PC-9 (cell line): Measurements from ENCODE around the gene HDAC8.

Source experiments
- CTCF ChIP-seq: fragments of 200-600 bp; sonication (generic); conservative IDR thresholded peaks from 2 replicates; pipeline ENCODE4 v1.6.1; 2017; ENCODE audit warnings: mixed run types, antibody characterized with exemption, mild to moderate bottlenecking, moderate library complexity
- EZH2 ChIP-seq: fragments of 200-600 bp; sonication (generic); IDR thresholded peaks from 2 replicates; pipeline ENCODE4 v1.8.0; 2017; ENCODE audit warnings: antibody characterized with exemption, low read depth

GRCh38 chrX:72317139-72317538 lies 255.5 kb downstream of the HDAC8 start:
- TF ChIP-seq CTCF (no peak), EZH2 (no peak)
